ENCODE data around the gene PTCH1.

PTCH1 gene

GRCh38 chr9:95437559-95437958, 79.2 kb downstream of the PTCH1 start:
- no peak for DNase-seq

- no peak for DNase-seq
Observed at GRCh38 chr9:95436416-95436815, 80.4 kb downstream of the PTCH1 start.

- no peak for DNase-seq
Observed at GRCh38 chr9:95435074-95435728, 81.6 kb downstream of the PTCH1 start.

GRCh38 chr9:95434116-95435073, 82.4 kb downstream of the PTCH1 start:
- DNase-seq = peak; percentile 9 to 36 (median 22)

GRCh38 chr9:95433096-95433819, 83.5 kb downstream of the PTCH1 start:
- peak in 2 of 3 donors; percentile 13 to 20 for DNase-seq

- DNase-seq = no peak
Observed at GRCh38 chr9:95431286-95431685, 85.5 kb downstream of the PTCH1 start.

GRCh38 chr9:95429948-95430620, 86.7 kb downstream of the PTCH1 start:
- DNase-seq = no peak

GRCh38 chr9:95429096-95429495, 87.7 kb downstream of the PTCH1 start:
- DNase-seq = no peak

- no peak for DNase-seq
Observed at GRCh38 chr9:95425910-95426551, 90.7 kb downstream of the PTCH1 start.

- DNase-seq = no peak
Observed at GRCh38 chr9:95422650-95423049, 94.1 kb downstream of the PTCH1 start.

- DNase-seq = no peak
Observed at GRCh38 chr9:95420518-95420917, 96.3 kb downstream of the PTCH1 start.

GRCh38 chr9:95419444-95419843, 97.3 kb downstream of the PTCH1 start:
- DNase-seq = no peak

GRCh38 chr9:95415158-95415557, 101.6 kb downstream of the PTCH1 start:
- DNase-seq = no peak

GRCh38 chr9:95413793-95414192, 103.0 kb downstream of the PTCH1 start:
- no peak for DNase-seq

GRCh38 chr9:95411054-95411892, 105.5 kb downstream of the PTCH1 start:
- DNase-seq = no peak

- peak; percentile 41 to 81 (median 80) for DNase-seq
Observed at GRCh38 chr9:95409650-95410426, 106.9 kb downstream of the PTCH1 start.

GRCh38 chr9:95407524-95407923, 109.2 kb downstream of the PTCH1 start:
- DNase-seq = no peak

GRCh38 chr9:95406121-95406520, 110.7 kb downstream of the PTCH1 start:
- DNase-seq = peak; percentile 32 to 41 (median 38)

- DNase-seq = no peak
Observed at GRCh38 chr9:95399261-95399660, 117.5 kb downstream of the PTCH1 start.
